GM18511 (cell line): ENCODE measurements around the gene RBM23.

Experiments used
- ATAC-seq: cut with Tn5 transposase; IDR thresholded peaks from one replicate; pipeline ENCODE4 v1.9.1; 2021; ENCODE audit warnings: mild to moderate bottlenecking, moderate library complexity; ENCODE audit not compliant: unreplicated experiment

The RBM23 gene

DNA sequence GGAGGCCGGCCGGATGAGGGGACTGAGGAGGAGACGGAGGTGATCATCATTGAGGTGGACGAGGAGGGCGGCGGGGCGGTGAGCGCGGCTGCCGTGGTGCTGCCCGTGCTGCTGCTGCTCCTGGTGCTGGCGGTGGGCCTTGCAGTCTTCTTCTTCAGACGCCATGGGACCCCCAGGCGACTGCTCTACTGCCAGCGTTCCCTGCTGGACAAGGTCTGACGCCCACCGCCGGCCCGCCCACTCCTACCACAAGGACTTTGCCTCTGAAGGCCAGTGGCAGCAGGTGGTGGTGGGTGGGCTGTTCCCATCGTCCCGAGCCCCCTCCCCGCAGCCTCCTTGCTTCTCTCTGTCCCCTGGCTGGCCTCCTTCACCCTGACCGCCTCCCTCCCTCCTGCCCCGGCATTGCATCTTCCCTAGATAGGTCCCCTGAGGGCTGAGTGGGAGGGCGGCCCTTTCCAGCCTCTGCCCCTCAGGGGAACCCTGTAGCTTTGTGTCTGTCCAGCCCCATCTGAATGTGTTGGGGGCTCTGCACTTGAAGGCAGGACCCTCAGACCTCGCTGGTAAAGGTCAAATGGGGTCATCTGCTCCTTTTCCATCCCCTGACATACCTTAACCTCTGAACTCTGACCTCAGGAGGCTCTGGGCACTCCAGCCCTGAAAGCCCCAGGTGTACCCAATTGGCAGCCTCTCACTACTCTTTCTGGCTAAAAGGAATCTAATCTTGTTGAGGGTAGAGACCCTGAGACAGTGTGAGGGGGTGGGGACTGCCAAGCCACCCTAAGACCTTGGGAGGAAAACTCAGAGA, 72.9 kb downstream of the RBM23 start:
- ATAC-seq: no peak

DNA sequence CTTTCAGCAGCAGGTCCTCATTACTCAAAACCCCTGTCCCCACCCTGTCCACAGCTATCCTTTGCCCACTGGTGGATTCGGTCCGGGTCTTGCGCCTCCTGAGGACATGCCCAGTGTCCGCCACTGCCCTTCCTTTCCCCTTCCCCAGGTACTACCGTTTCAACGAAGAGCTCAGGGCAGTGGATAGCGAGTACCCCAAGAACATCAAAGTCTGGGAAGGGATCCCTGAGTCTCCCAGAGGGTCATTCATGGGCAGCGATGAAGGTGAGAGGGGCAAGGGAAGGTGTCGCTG, 73.9 kb downstream of the RBM23 start:
- ATAC-seq: no peak

DNA sequence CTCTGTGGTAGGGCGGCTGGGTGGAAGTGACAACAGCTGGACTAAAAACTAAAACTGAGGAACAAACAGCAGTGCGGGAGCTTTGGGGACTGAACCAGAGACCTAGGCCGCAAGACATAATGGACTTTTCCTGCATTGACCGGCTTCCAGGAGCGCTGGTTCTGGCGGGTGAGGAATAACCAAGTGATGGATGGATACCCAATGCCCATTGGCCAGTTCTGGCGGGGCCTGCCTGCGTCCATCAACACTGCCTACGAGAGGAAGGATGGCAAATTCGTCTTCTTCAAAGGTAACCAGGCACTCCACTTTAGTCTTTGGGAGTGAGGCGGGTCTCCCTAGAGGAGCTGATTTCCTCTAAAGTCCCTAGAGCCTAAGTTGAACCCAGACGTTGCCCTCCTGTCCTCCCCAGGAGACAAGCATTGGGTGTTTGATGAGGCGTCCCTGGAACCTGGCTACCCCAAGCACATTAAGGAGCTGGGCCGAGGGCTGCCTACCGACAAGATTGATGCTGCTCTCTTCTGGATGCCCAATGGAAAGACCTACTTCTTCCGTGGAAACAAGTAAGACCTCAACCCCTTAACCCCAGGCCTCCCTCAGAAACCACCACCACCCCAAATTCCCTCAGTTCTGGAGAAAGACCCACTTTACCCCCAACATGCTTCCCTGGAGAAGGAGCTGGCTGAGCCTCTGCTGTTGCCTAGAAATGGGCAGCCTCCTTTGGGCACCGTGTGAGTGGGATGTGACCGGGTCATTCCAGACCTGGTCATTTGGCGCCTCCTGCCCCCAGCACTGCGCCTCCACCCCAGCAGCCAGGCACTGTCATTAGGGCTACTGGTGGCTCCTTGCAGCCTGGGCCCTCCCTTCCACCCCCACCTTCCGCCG, 74.5 kb downstream of the RBM23 start:
- ATAC-seq: no peak
